GM18502 (cell line): ENCODE measurements around the gene RAMP3.
"Not testable (repeated sequence)": the region's sequence is repeated elsewhere in the genome, so short reads cannot be mapped to it uniquely, and the experiment has no call there.

Source experiments
- ATAC-seq: cut with Tn5 transposase; IDR thresholded peaks from one replicate; pipeline ENCODE4 v1.9.1; 2021; ENCODE audit warnings: mild to moderate bottlenecking; ENCODE audit not compliant: unreplicated experiment, poor library complexity

The RAMP3 gene

DNA sequence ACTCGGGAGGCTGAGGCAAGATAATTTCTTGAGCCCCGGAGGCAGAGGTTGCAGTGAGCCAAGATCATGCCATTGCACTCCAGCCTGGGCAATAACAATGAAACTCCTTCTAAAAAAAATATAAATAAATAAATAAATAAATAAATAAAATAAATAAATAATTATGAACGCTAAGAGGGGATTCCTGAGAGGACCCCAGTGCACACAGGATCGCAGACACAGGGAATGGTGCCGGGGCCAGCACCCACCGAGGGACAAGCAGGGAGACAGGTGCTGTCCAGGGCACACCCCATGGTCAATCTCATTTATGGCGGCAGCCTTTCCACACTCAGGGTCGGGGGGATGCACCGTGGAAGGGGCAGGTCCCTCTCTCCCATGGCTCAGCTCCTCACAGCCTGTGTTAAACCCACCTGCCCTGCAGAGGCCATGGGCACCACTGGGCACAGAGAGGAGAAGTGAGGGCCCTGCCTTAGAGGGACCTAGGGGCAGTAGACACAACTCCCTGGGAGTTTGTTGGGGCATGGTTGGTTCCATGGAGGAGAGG is 2.2 kb upstream of the RAMP3 start:
- ATAC-seq = no peak

DNA sequence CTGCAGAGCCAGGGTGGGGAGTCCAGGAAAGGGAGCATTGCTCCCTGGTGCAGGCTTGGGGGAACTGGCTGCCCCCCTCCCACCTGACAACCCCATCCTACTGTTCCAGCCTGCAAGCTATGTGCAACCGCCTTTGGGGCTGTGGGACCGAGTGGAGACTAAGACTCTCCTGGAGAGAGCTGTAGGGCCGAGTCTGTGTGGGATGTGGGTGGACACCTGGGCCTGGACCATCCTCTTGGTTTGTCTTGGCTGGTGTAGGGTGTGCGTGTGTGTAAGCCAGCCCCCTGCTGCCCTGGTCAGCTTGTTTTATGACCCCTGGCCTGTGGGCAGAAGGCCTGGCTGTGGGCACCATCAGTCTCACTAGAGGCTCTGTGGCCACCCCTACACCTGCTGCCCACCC is 1.6 kb upstream of the RAMP3 start:
- no peak for ATAC-seq

- no peak for ATAC-seq
Measured at GRCh38 chr7:45156516-45157272, 897 bp upstream of the RAMP3 start.

DNA sequence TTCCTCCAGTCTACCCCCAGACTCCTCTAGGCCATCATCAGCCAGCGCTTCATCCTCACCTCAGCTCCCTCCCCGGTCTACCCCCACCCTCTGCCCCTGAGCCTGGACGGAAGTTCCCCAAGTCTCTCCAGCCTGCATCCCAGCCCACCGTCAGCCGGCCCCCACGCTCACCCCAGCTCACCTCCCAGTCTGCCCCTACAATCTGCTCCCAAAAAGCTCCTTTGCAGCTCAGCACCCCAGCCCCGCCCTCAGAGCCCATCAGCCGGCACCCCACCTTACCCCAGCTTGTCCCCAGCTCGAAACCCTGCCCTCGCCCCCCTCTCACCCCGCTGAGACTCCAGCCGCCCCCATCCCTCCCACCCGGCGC is 322 bp upstream of the RAMP3 start:
- no peak for ATAC-seq

- ATAC-seq = no peak
Measured at GRCh38 chr7:45158471-45158870, 880 bp downstream of the RAMP3 start.

GRCh38 chr7:45159296-45159695 is 1.7 kb downstream of the RAMP3 start:
- ATAC-seq = no peak

DNA sequence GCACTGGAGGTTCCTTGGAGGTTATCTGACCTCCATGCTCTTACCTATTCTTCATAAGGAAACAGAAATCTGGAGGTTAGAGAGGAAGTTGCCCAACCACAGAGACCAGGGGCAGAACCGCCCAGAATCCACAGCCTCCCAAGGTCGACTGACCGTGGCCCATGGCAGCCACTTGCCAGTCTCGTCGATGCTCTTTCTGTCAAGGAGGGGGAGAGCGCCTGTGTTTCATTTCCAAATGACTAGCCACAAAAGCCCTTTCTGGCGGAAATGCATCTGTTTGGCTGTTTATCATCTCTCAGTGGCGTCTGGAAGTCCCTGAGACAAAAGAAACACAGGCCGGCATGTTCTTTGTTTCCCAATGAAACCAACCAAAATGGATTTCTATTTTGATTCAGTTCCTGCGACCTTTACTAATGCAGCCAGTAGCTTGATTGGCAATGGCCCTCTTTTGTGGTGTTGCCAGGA is 2.9 kb downstream of the RAMP3 start:
- peak; percentile 67 for ATAC-seq

DNA sequence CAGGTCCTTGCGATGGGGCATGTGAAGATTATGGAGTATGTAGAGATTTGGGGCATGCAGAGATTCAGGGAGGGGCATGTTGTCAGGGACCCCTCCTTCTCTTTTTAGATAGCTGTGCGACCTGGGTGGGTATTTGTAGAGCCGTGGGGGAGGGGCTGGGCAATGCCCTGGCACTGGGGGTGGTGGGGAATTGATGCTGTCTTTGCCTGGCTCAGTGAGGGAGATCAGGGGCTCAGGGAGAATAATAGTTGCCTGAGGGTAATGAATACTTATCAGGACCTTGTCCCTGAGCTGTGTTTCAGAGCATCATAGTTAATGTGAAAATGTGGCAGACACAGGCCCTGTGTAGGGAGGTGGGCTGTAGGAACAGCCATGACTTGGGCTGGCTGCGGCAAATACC is 3.5 kb downstream of the RAMP3 start:
- ATAC-seq = no peak

DNA sequence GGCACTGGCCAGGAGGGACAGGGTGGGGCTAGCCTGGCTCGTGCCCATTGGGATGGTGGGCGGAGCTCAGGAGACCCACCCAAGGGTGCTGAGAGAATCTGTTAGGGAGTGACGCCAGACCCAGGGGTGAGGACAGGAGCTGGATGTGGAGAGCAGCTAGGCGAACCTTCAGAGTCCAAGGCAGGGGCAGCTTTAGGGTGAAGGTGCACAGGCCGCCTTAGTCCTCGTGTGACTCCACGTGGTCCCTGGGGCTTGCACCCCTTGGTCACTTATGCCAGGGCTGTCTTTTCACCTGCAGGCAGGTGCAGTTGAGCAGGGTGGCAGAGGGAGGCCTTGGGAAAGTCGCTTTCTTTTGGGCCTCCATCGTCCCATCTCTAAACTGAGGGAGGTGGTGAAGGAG is 4.3 kb downstream of the RAMP3 start:
- ATAC-seq = no peak

- ATAC-seq = no peak
Measured at GRCh38 chr7:45162311-45162845, 4.8 kb downstream of the RAMP3 start.

DNA sequence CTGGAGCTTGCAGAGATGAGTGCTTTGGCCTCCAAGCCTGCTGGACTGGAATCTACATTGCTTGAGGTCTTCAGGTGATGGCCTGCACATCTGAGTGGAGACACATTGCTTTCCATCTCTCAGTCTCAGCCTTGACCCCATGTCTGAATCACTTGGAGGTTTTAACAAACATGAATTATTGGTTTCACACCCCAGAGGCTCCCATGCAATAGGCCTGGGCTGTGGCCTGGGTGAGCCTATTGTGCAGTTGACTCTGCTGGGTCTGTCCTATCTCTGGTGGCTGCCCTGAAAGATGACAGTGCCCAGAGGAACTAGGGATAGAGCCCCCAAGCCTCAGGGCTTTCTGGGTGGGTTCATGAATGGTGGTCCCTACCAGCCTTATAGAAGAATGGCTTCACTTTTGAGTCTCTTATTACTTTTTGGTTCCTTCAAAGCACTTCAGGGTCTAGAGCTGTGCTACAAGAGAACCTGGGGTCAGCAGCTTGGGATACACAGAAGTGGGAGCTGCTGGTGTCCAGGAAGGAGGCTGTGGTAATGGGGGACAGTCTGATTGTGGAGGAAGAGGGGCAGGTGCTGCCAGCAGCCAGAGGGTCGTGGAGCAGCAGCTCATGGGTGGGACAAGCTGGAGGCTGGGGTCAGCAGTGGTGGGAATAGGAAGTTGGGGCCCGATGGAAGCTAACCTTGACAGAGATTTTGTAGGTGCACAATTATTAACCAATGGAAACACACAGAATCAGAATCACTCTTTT is 5.5 kb downstream of the RAMP3 start:
- no peak for ATAC-seq

- no peak for ATAC-seq
Measured at GRCh38 chr7:45163692-45164052, 6.1 kb downstream of the RAMP3 start.

DNA sequence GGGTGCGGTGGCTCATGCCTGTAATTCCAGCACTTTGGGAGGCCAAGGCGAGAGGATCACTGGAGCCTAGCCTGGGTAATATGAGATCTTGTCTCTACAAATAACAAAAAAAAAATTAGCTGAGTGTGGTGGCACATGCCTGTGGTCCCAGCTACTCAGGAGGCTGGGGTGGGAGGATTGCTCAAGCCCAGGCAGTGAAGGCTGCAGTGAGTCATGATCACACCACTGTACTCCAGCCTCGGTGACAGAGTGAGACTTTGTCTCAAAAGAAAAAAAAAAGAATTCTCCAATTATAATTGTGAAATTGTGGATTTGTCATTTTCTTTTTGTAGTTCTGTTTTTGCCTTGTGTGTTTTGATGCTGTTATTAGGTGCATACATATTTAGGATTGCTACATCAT is 6.7 kb downstream of the RAMP3 start:
- not testable (repeated sequence) for ATAC-seq

DNA sequence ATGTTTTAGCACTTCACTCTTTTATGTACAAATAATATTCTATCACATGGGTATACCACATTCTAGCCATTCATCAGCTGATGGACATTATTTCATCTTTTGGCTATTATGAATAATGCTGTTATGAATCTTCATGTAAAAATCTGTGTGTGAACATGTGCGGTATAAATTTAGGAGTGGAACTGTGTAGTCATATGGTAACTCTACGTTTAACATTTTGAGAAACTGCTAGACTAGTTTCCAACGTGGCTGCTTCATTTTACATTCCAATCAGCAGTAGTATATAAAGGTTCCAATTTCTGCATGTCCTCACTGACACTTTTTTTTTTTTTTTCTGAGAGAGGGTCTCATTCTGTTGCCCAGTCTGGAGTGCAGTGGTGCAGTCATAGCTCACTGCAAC is 8.3 kb downstream of the RAMP3 start:
- ATAC-seq = no peak

DNA sequence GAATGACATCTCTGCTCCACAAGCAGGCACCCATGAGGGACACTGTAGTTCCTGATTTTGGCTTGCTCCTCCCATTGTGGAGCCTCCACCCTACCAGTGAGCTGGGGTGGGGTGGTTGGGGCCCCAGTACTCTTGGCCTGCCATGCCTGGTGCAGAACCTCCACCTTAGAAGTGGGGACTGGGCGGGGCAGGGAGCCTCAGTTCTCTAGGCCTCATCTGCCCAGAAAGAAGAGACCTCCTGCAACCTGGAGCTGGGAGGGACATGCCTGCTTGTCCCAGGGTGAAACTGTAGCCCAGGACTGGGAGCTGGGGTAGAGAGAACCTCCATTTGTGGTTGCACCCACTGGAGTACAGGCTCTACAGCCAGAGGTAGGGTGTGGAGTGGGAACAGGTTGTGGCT is 14.4 kb downstream of the RAMP3 start:
- ATAC-seq = no peak

DNA sequence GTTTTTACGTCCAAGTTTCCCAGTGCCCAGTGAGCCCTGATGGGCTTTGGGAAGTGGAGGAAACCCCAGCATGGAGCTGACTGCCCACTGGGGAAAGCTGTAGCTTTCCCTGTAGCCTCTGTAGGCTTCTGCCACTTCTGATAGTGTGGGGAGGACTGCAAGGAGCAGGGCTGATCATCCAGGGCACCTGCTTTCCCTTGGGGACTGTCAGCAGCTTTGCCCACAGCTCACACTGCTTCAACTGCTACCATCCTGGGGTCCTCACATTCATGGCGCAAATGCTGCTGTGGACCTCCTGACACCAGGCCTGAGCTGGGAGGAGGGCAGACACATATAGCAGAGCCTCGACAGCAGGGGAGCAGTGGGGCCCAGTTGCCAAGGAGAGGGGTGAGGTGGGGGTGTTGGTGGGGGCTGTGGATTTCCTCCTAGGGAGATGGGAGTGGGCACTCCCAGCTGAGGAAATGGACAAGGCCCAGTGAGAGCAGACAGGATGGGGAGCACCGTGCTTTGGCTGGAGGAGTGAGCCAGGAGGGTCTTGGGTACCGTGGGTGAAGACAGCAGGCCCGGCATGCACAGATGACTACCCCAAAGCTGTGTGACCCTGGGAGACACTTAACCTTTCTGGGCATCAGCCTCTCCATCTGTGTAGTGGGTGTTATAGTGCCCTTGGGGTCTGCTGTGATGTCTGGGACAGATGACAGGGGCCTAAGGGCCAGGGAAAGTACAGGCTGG is 16.2 kb downstream of the RAMP3 start:
- no peak for ATAC-seq

DNA sequence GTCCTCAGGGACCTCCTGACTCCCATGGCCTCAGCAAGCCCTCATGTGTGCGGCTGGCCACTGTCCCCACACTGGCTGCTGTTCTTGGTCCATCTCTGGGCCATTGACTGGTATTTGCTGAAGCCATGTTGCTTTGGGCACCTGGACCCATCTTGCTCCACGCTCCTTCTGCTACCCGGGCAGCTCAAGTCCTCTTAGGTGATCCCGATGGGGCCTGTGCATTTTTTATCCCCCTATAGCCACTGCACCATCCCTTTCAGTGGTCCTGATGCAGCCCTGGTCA is 16.7 kb downstream of the RAMP3 start:
- no peak for ATAC-seq

DNA sequence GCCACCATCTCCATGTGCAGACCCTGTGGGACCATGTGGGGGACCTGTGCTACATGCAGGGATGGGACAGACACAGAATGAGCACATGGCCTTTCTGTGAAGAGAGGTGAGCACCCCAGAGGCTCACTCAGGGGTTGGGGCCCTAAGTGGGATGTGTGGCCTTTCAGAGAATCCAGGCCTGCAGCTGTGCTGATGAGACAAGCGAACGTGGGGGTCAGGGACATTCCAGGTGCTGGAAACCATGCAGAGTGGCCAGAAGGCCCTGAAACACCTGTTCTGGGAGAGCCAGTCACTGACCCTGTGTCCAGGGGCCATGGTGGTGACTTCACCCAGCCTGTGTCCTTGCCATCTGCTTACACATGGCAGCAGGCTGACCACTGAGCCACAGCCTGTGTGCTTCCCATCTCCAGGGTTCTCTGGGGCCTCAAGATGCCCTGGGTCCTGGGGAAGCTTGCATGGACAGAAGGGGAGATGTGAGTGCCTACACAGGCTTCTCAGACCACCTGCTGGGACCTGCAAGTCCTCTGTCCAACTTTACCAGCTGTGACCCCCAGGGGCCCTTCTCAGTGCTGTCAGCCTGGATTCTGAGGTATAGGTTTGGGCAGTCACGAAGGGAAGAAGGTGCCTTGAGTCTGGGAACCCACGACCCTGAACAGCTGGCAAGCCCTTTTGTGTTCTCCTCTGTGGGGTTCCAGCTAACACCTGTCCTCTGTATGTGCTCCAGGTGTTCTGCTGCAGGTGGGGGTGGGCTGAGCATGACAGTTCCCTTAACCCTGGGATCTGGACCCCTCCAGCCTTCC is 17.6 kb downstream of the RAMP3 start:
- no peak for ATAC-seq

GRCh38 chr7:45176091-45176490 is 18.5 kb downstream of the RAMP3 start:
- ATAC-seq = no peak
